GM23248 (cell line): Measurements from ENCODE around the gene HMCN1. TPM values are rescaled to one million over a fixed set of nuclear protein-coding genes. Genes with fewer than 3 reads are reported as not detected.

Experiments used
- DNase-seq: peaks from one replicate; pipeline ENCODE4 v3.0.0-alpha.2; 2015
- H2AFZ ChIP-seq: fragments of 200-600 bp; sonication (generic); 2 replicates; pipeline ENCODE4 v1.6.1; 2016; ENCODE audit warnings: antibody characterized with exemption
- H3F3A ChIP-seq: fragments of 200-600 bp; sonication (generic); 2 replicates; pipeline ENCODE4 v1.6.1; 2016; ENCODE audit warnings: mild to moderate bottlenecking, antibody characterized with exemption, mixed run types; ENCODE audit not compliant: insufficient read depth
- H3K27ac ChIP-seq: fragments of 200-600 bp; sonication (generic); 2 replicates; pipeline ENCODE4 v1.5.1; 2016; ENCODE audit warnings: mild to moderate bottlenecking
- H3K27me3 ChIP-seq: fragments of 200-600 bp; sonication (generic); replicated peaks from 2 replicates; pipeline ENCODE4 v1.6.1; 2016; ENCODE audit warnings: mild to moderate bottlenecking; ENCODE audit not compliant: insufficient read depth
- H3K36me3 ChIP-seq: fragments of 200-600 bp; sonication (generic); 2 replicates; pipeline ENCODE4 v1.6.1; 2016; ENCODE audit warnings: low read depth, mild to moderate bottlenecking
- H3K4me1 ChIP-seq: fragments of 200-600 bp; sonication (generic); 2 replicates; pipeline ENCODE4 v1.6.1; 2016; ENCODE audit warnings: mild to moderate bottlenecking; ENCODE audit not compliant: insufficient read depth
- H3K4me2 ChIP-seq: fragments of 200-600 bp; sonication (generic); one replicate; pipeline ENCODE4 v1.6.1; 2016; ENCODE audit warnings: mild to moderate bottlenecking; ENCODE audit not compliant: unreplicated experiment
- H3K4me3 ChIP-seq: fragments of 200-600 bp; sonication (generic); 2 replicates; pipeline ENCODE4 v1.5.1; 2016; ENCODE audit warnings: mild to moderate bottlenecking
- H3K79me2 ChIP-seq: fragments of 200-600 bp; sonication (generic); 2 replicates; pipeline ENCODE4 v1.6.1; 2016; ENCODE audit warnings: mild to moderate bottlenecking; ENCODE audit not compliant: insufficient read depth
- H3K9ac ChIP-seq: fragments of 200-600 bp; sonication (generic); 2 replicates; pipeline ENCODE4 v1.6.1; 2016; ENCODE audit warnings: mild to moderate bottlenecking
- H3K9me2 ChIP-seq: fragments of 200-600 bp; sonication (generic); 2 replicates; pipeline ENCODE4 v1.6.1; 2016; ENCODE audit warnings: mixed run types, mild to moderate bottlenecking, moderate library complexity; ENCODE audit not compliant: insufficient read depth
- H3K9me3 ChIP-seq: fragments of 200-600 bp; sonication (generic); one replicate; pipeline ENCODE4 v1.6.1; 2017; ENCODE audit warnings: low read depth
- H4K20me1 ChIP-seq: fragments of 200-600 bp; sonication (generic); 2 replicates; pipeline ENCODE4 v1.6.0; 2016; ENCODE audit not compliant: insufficient read depth
- EZH2 ChIP-seq: fragments of 200-600 bp; sonication (generic); IDR thresholded peaks from 2 replicates; pipeline ENCODE4 v1.6.1; 2018; ENCODE audit warnings: antibody characterized with exemption, mild to moderate bottlenecking; ENCODE audit not compliant: insufficient read depth, poor library complexity, severe bottlenecking
- EZH2phosphoT487 ChIP-seq: fragments of 200-600 bp; sonication (generic); IDR thresholded peaks from 2 replicates; pipeline ENCODE4 v1.6.1; 2018; ENCODE audit warnings: antibody characterized with exemption, moderate library complexity, mild to moderate bottlenecking, low read depth; ENCODE audit not compliant: insufficient read depth
- WGBS, 2 experiments: methylation state at CpG; one replicate each; pipeline ENCODE4 v1.1.6; 2015 to 2017; ENCODE audit warnings: low lambda C conversion rate in 2 of 2, low coverage in 1 of 2; ENCODE audit errors: missing lambda C conversion rate in 2 of 2; 5-methylcytosine and 5-hydroxymethylcytosine counted together
- in situ Hi-C: fragments of 300-500 bp; cut with MboI; formaldehyde crosslinking; loops from 2 replicates; pipeline ENCODE4 v1.15.0; 2020
- polyA plus RNA-seq: library from polyadenylated mRNA; unstranded; fragments of >200 nt; fragmentation: Nextera tagmentation; extraction: Ambion mirVana; gene quantifications from 2 replicates; pipeline ENCODE4 v1.2.1, GENCODE V29; 2016
- total RNA-seq: library from RNA; depleted of rRNA; stranded (reverse); fragments of >200 nt; shearing (Covaris generic); gene quantifications from 2 replicates; pipeline ENCODE4 v1.2.3, GENCODE V29; 2014

Gene HMCN1
- total and polyA plus RNA-seq, 2 experiments from 2014 or later = 1.8 to 5.2 TPM

DNA sequence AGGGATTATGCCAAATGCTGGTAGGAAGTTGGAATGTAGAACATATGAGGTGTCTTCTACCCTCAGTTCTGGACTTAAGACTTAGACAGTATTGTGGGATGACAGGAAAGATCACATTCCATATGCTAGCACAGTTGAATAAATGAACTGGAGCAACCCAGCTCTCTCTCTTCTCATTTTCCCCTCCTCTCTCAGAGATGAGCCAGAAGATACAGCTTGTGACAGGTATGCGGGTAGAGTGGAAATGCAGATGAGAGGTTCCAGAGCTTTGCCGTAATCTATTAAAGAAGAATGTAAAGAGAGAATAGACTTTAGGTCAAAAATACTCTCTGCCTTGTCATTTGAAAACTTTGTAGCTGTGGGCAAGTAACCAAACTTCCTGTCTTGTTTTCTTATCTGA lies 32.5 kb upstream of the HMCN1 start:
- H3K9ac ChIP-seq = no peak overlapping the region
- H3K4me2 ChIP-seq = no peak overlapping the region
- WGBS, 2 experiments = 95 to 100% methylated on average over 2 of the region's 2 CpGs
- TF ChIP-seq EZH2 (no peak), EZH2phosphoT487 (no peak)
- no peaks in the 10 kb centered on the region for H3K79me2 ChIP-seq
- H3K4me3 ChIP-seq = no peak overlapping the region
- H3K27me3 ChIP-seq = no peaks in the 10 kb centered on the region
- in situ Hi-C loops = no loop called here
- no peak overlapping the region for H3K27ac ChIP-seq
- no peak for DNase-seq
- 0 out of 2 replicates have a peak, but pooled peaks cover 3% of the 10 kb centered on the region for H3K4me1 ChIP-seq
- no peaks in the 10 kb centered on the region for H3K36me3 ChIP-seq
- H4K20me1 ChIP-seq = no peaks in the 10 kb centered on the region
- H3K9me2 ChIP-seq = no peaks in the 10 kb centered on the region
- no peak overlapping the region for H2AFZ ChIP-seq
- peaks cover 3% of the 10 kb centered on the region; the same call in 1 of the 2 replicates for H3F3A ChIP-seq
- H3K9me3 ChIP-seq = no peaks in the 10 kb centered on the region

DNA sequence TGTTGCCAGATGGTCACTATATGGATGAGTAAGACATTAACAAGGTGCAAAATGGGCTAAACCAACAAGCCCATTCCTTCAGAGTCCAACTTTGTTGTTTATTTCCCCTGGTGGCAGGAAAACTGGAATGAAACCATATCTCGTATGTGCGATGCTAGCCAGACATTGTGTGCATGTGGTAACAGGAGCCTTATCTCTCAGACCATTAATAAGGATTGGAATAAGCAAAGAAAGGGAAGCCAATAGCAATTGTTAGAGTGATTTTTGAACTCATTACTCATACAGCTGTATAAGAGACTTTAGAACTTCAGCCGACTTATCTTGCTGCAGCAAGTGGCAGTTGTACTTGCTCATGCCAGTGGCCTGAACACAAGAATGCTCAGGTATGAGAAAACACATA lies 30.0 kb upstream of the HMCN1 start:
- H3K4me3 ChIP-seq = no peak overlapping the region
- H3K36me3 ChIP-seq = no peaks in the 10 kb centered on the region
- no peaks in the 10 kb centered on the region for H3F3A ChIP-seq
- DNase-seq = no peak
- H3K9me2 ChIP-seq = no peaks in the 10 kb centered on the region
- no peaks in the 10 kb centered on the region for H4K20me1 ChIP-seq
- H3K9me3 ChIP-seq = no peaks in the 10 kb centered on the region
- no peaks in the 10 kb centered on the region for H3K27me3 ChIP-seq
- in situ Hi-C loops = no loop called here
- H3K9ac ChIP-seq = no peak overlapping the region
- no peak overlapping the region for H3K27ac ChIP-seq
- no peak for TF ChIP-seq EZH2phosphoT487
- TF ChIP-seq EZH2 = no peak
- H3K4me1 ChIP-seq = no peaks in the 10 kb centered on the region
- no peak overlapping the region for H3K4me2 ChIP-seq
- 94 to 100% methylated on average over 3 of the region's 3 CpGs for WGBS, 2 experiments
- H2AFZ ChIP-seq = no peak overlapping the region
- H3K79me2 ChIP-seq = no peaks in the 10 kb centered on the region

DNA sequence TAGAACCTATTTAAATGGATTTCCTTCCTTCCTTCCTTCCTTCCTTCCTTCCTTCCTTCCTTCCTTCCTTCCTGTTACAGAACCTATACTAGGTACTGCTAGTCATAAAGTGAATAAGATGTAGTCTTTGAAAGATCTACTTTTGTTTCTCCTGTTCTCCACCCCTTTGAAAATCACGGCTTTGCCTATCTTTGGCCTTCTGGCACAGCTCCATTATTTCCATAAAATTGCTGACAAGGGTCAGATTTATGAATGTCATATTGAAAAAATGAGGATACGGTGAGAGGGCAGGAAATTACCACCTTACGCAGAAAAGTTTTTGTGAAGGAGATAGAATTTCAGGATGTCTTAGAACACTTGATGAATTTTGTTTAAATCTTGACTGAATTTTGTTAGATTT lies 18.1 kb upstream of the HMCN1 start:
- in situ Hi-C loops = no loop called here
- WGBS, 2 experiments = 81 to 91% methylated on average over 3 of the region's 3 CpGs

DNA sequence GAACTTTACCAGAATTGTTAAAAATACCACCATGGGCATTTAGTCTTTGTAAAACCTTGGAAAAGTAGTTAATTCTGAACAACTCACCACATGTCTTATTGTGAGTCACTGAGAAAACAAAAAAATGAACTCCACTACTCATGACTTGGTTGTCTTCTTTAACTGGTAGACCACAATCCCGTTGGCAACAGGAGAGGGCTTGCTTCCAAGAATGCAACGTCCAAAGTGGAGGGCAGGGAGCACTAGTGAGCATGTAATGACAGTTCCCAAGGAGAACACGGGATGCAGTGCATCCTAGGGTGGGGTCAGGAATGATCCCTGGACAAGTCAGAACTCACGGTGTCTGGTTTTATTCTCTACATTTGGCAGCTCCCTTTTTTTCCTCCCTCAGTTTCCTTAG lies 15.2 kb upstream of the HMCN1 start:
- Histone ChIP-seq H3K4me2 (peak overlapping the region; percentile 60), H3F3A (peaks cover 30% of the 10 kb centered on the region), H3K4me1 (peaks cover 29% of the 10 kb centered on the region), H3K4me3 (peak overlapping the region; percentile 35; the same call in 1 of the 2 replicates), H2AFZ (peak overlapping the region; percentile 47), H4K20me1 (no peaks in the 10 kb centered on the region), H3K27ac (peak overlapping the region; percentile 60), H3K27me3 (no peaks in the 10 kb centered on the region), H3K9me3 (no peaks in the 10 kb centered on the region), H3K9ac (peak overlapping the region; percentile 33; the same call in 1 of the 2 replicates), H3K79me2 (no peaks in the 10 kb centered on the region), H3K36me3 (no peaks in the 10 kb centered on the region), H3K9me2 (no peaks in the 10 kb centered on the region; the same call in 1 of the 2 replicates)
- in situ Hi-C loops = no loop called here
- DNase-seq = peak; percentile 96
- WGBS, 2 experiments = 2% methylated on average over 4 of the region's 4 CpGs
- TF ChIP-seq EZH2 = no peak
- TF ChIP-seq EZH2phosphoT487 = no peak

More for the DNA sequence above, 18.1 kb upstream of the HMCN1 start:
- Histone ChIP-seq H3K4me3 (no peak overlapping the region), H4K20me1 (no peaks in the 10 kb centered on the region), H3K79me2 (no peaks in the 10 kb centered on the region), H2AFZ (no peak overlapping the region), H3F3A (peaks cover 28% of the 10 kb centered on the region), H3K27ac (no peak overlapping the region), H3K9me3 (no peaks in the 10 kb centered on the region), H3K27me3 (no peaks in the 10 kb centered on the region), H3K9ac (no peak overlapping the region), H3K4me2 (no peak overlapping the region), H3K9me2 (no peaks in the 10 kb centered on the region; the same call in 1 of the 2 replicates), H3K4me1 (peaks cover 29% of the 10 kb centered on the region), H3K36me3 (no peaks in the 10 kb centered on the region)
- DNase-seq = no peak
- no peak for TF ChIP-seq EZH2
- no peak for TF ChIP-seq EZH2phosphoT487
